SU-DHL-6 (cell line): ENCODE results near the gene HOXB3.

Experiments used
- H2AFZ ChIP-seq: fragments of 200-600 bp; sonication (generic); 2 replicates; pipeline ENCODE4 v1.6.1; 2014; ENCODE audit warnings: low read depth, mild to moderate bottlenecking, moderate library complexity, mixed read lengths, antibody characterized with exemption, low read length; ENCODE audit not compliant: severe bottlenecking
- H3F3A ChIP-seq: fragments of 200-600 bp; shearing (Covaris generic); 2 replicates; pipeline ENCODE4 v1.6.0; 2016; ENCODE audit warnings: antibody characterized with exemption, mild to moderate bottlenecking; ENCODE audit not compliant: insufficient read depth
- H3K27ac ChIP-seq: fragments of 200-600 bp; sonication (generic); 2 replicates; pipeline ENCODE4 v1.5.1; 2016; ENCODE audit warnings: low read depth, mild to moderate bottlenecking, low read length, moderate library complexity, mixed read lengths
- H3K27me3 ChIP-seq: fragments of 200-600 bp; sonication (generic), shearing (Covaris generic); 2 replicates; pipeline ENCODE4 v1.6.0; 2014; ENCODE audit warnings: mild to moderate bottlenecking, low read length
- H3K36me3 ChIP-seq: fragments of 200-600 bp; sonication (generic); 2 replicates; pipeline ENCODE4 v1.6.1; 2014; ENCODE audit warnings: mild to moderate bottlenecking, low read length, mixed read lengths
- H3K4me2 ChIP-seq: fragments of 300-600, 200-600 bp; shearing (Covaris generic), sonication (generic); 2 replicates; pipeline ENCODE4 v1.6.0; 2014; ENCODE audit warnings: low read length, low read depth, mild to moderate bottlenecking; ENCODE audit not compliant: poor library complexity, severe bottlenecking
- H3K4me3 ChIP-seq: fragments of 200-600 bp; sonication (generic); 2 replicates; pipeline ENCODE4 v1.5.1; 2014; ENCODE audit warnings: antibody characterized with exemption, low read length, mild to moderate bottlenecking, mixed read lengths; ENCODE audit not compliant: insufficient read depth, poor library complexity, severe bottlenecking
- H3K79me2 ChIP-seq: fragments of 200-600 bp; sonication (generic); 2 replicates; pipeline ENCODE4 v1.6.1; 2014; ENCODE audit warnings: mild to moderate bottlenecking, low read length, moderate library complexity; ENCODE audit not compliant: insufficient read depth
- H3K9ac ChIP-seq: fragments of 200-600 bp; sonication (generic); 2 replicates; pipeline ENCODE4 v1.7.0; 2014; ENCODE audit warnings: mild to moderate bottlenecking, low read length
- H3K9me2 ChIP-seq: fragments of 200-600 bp; sonication (generic); replicated peaks from 2 replicates; pipeline ENCODE4 v1.6.1; 2014; ENCODE audit warnings: low read length; ENCODE audit not compliant: insufficient read depth
- H3K9me3 ChIP-seq: fragments of 200-600 bp; sonication (generic); 2 replicates; pipeline ENCODE4 v1.6.1; 2014; ENCODE audit warnings: low read length, mixed read lengths; ENCODE audit not compliant: insufficient read depth
- H4K20me1 ChIP-seq: fragments of 200-600 bp; sonication (generic); 2 replicates; pipeline ENCODE4 v1.6.1; 2014; ENCODE audit warnings: low read depth, mild to moderate bottlenecking, antibody characterized with exemption, low read length, moderate library complexity, mixed read lengths
- CTCF ChIP-seq: fragments of 200-600 bp; sonication (generic); IDR thresholded peaks from one replicate; pipeline ENCODE4 v1.5.1; 2017; ENCODE audit warnings: antibody characterized with exemption, mild to moderate bottlenecking, low read length, moderate library complexity; ENCODE audit not compliant: insufficient read depth, poor library complexity, severe bottlenecking
- EZH2phosphoT487 ChIP-seq: fragments of 200-600 bp; sonication (generic), shearing (Covaris generic); conservative IDR thresholded peaks from 2 replicates; pipeline ENCODE4 v1.6.1; 2018; ENCODE audit warnings: mild to moderate bottlenecking, antibody characterized with exemption, low read length, moderate library complexity, mixed read lengths

HOXB3 gene

GRCh38 chr17:48550502-48551213 lies 39.4 kb downstream of the HOXB3 start:
- Histone ChIP-seq H2AFZ (no peak overlapping the region), H3K27me3 (no peaks in the 10 kb centered on the region), H3K36me3 (no peaks in the 10 kb centered on the region), H4K20me1 (no peaks in the 10 kb centered on the region), H3K27ac (no peak overlapping the region), H3K9me2 (no peaks in the 10 kb centered on the region), H3K9me3 (no peaks in the 10 kb centered on the region), H3F3A (no peaks in the 10 kb centered on the region), H3K4me2 (no peak overlapping the region), H3K79me2 (no peaks in the 10 kb centered on the region), H3K9ac (no peak overlapping the region), H3K4me3 (no peak overlapping the region)
- TF ChIP-seq CTCF (no peak), EZH2phosphoT487 (no peak)

- no peak for TF ChIP-seq CTCF
- no peak for TF ChIP-seq EZH2phosphoT487
- Histone ChIP-seq H3K9ac (no peak overlapping the region), H3K9me3 (no peaks in the 10 kb centered on the region), H3K79me2 (no peaks in the 10 kb centered on the region), H3K9me2 (no peaks in the 10 kb centered on the region), H3K27me3 (no peaks in the 10 kb centered on the region), H3K4me2 (no peak overlapping the region), H3F3A (no peaks in the 10 kb centered on the region), H3K4me3 (no peak overlapping the region), H2AFZ (no peak overlapping the region), H4K20me1 (no peaks in the 10 kb centered on the region), H3K27ac (no peak overlapping the region), H3K36me3 (no peaks in the 10 kb centered on the region)
Observed at GRCh38 chr17:48549914-48550501, 40.0 kb downstream of the HOXB3 start.

GRCh38 chr17:48549281-48549630 lies 40.8 kb downstream of the HOXB3 start:
- Histone ChIP-seq H3K27ac (no peak overlapping the region), H3K27me3 (no peaks in the 10 kb centered on the region), H2AFZ (no peak overlapping the region), H3K9ac (no peak overlapping the region), H3K4me3 (no peak overlapping the region), H4K20me1 (no peaks in the 10 kb centered on the region), H3K9me3 (no peaks in the 10 kb centered on the region), H3K9me2 (no peaks in the 10 kb centered on the region), H3K36me3 (no peaks in the 10 kb centered on the region), H3K4me2 (no peak overlapping the region), H3F3A (no peaks in the 10 kb centered on the region), H3K79me2 (no peaks in the 10 kb centered on the region)
- TF ChIP-seq CTCF: no peak
- TF ChIP-seq EZH2phosphoT487: no peak
